ENCODE results near the gene EFHB.
"Not testable (repeated sequence)": the region's sequence is repeated elsewhere in the genome, so short reads cannot be mapped to it uniquely, and the experiment has no call there.

Gene EFHB

GRCh38 chr3:19855318-19855717 is 78.7 kb downstream of the EFHB start:
- in situ Hi-C loops (cut with MboI; ENCODE audit: low sequenced_read_pairs) = not testable (repeated sequence)

- in situ Hi-C loops (cut with MboI; ENCODE audit: low sequenced_read_pairs) = not testable (repeated sequence)
These were observed 87.4 kb downstream of the EFHB start for GRCh38 chr3:19846609-19847008.

Measured in hTERT RPE-1 (cell line).